Heart left ventricle (tissue), 16 donors: Measurements from ENCODE around the gene TMEM203. TPM values are rescaled to one million over a fixed set of nuclear protein-coding genes. Genes with fewer than 3 reads are reported as not detected.

Source experiments
- ATAC-seq, 4 donors: fragments of 200-7000 bp; cut with Tn5 transposase; one replicate each; pipeline ENCODE4 v1.9.1; 2020 to 2022; ENCODE audit warnings: moderate library complexity in 4 of 4, mild to moderate bottlenecking in 3 of 4, moderate number of reproducible peaks in 1 of 4
- DNase-seq, 5 donors: peaks; one replicate each; pipeline ENCODE4 v3.0.0-alpha.2; 2020
- H3K27ac ChIP-seq, 12 donors: fragments of 200-600 bp; sonication (generic) in 4 of 12; one replicate each; pipeline versions ENCODE4 v1.5.0 to v1.8.0; 2016 to 2022; ENCODE audit warnings: mild to moderate bottlenecking in 2 of 12
- H3K27me3 ChIP-seq, 9 donors: fragments of 200-600 bp; sonication (generic) in 2 of 9; one replicate each; pipeline versions ENCODE4 v1.5.1 to v1.8.0; 2016 to 2022; ENCODE audit warnings: mild to moderate bottlenecking in 3 of 9
- H3K36me3 ChIP-seq, 9 donors: fragments of 200-600 bp; sonication (generic) in 2 of 9; one replicate each; pipeline versions ENCODE4 v1.5.0 to v1.8.0; 2018 to 2022; ENCODE audit warnings: mild to moderate bottlenecking in 2 of 9
- H3K4me1 ChIP-seq, 12 donors: fragments of 200-600 bp; sonication (generic) in 4 of 12; one replicate each; pipeline versions ENCODE4 v1.5.0 to v1.8.0; 2016 to 2022; ENCODE audit warnings: mild to moderate bottlenecking in 3 of 12
- H3K4me3 ChIP-seq, 12 donors: fragments of 200-600 bp; sonication (generic) in 4 of 12; one replicate each; pipeline versions ENCODE4 v1.5.0 to v1.8.0; 2017 to 2022; ENCODE audit warnings: mild to moderate bottlenecking in 9 of 12, moderate library complexity in 4 of 12
- H3K9me3 ChIP-seq, 12 donors: fragments of 200-600 bp; sonication (generic) in 4 of 12; one replicate each; pipeline versions ENCODE4 v1.5.0 to v1.8.0; 2016 to 2022; ENCODE audit warnings: mild to moderate bottlenecking in 1 of 12
- CTCF ChIP-seq, 12 donors: fragments of 200-600 bp; sonication (generic) in 4 of 12; IDR thresholded peaks; one replicate each; pipeline versions ENCODE4 v1.5.0 to v1.8.0; 2018 to 2022; ENCODE audit warnings: antibody characterized with exemption in 12 of 12, mild to moderate bottlenecking in 5 of 12
- POLR2A ChIP-seq, 2 donors: fragments of 450-650 bp; IDR thresholded peaks; one replicate each; pipeline ENCODE4 v1.6.1; 2017; ENCODE audit warnings: antibody characterized with exemption in 2 of 2, mild to moderate bottlenecking in 2 of 2, moderate library complexity in 2 of 2
- WGBS, 4 donors: extraction: QIAGEN DNeasy Blood & Tissue Kit in 2 of 4; methylation state at CpG; one replicate each; pipeline versions ENCODE4 v1.1.5 to v1.1.7; 2013 to 2018; 5-methylcytosine and 5-hydroxymethylcytosine counted together
- intact Hi-C, 10 donors: fragments of 100-400 bp; cut with DNase I; formaldehyde crosslinking; loops; one replicate each; pipeline versions ENCODE4 v1.11.1 to v1.14.2; 2022
- polyA plus RNA-seq, 2 donors: library from polyadenylated mRNA; stranded (reverse); fragments of 200-250 nt; gene quantifications; one replicate each; pipeline ENCODE4 v1.2.3, GENCODE V29; 2013
- total RNA-seq, 9 donors: library from RNA; depleted of rRNA in 2 of 9; stranded (reverse); fragments of >200 nt in 2 of 9; fragmentation: NEBNext Ultra II Directional in 3 of 9; extraction: Animal tissue kit (Norgen Biotek cat#: 25700) in 3 of 9; gene quantifications; one replicate each; pipeline versions ENCODE4 v1.1.0 to v1.2.4, GENCODE V29; 2016 to 2023
- donor health status: ischemic (EF 13 %, LVEDD 7.1; RV severe dilation, severe dysfunction).
- donor health status: healthy with polysubstance abuse.
- donor health status: DM: no; HTN: yes; CAD: no.
- donor health status: DM: no; HTN: no; CAD: no.
- donor health status: ischemic (EF 25% LVEDD 6.9; RV normal size, moderate dysfunction).
- donor health status: ischemic (EF 25% LVEDD 5.7; RV mildly dilated, moderate dysfunction).
- donor health status: healthy.
- donor health status: DM: yes; HTN: yes; CAD: no.
- donor health status: ischemic (EF 35%, LVEDD 5.7; RV mildly dilated, moderate dysfunction).
- donor health status: nonischemic (EF 11% LVEDD 7.7; RV severe dilation, severe dysfunction).
- donor health status: DM: yes; HTN: yes; CAD: no.
- donor health status: PGD.
- donor health status: ischemic (EF 29% LVEDD 5.4; RV normal size, mild dysfunction).
- donor health status: nonischemic (EF 23%, LVEDD 6.1; RV moderate dilation, normal function).

Gene TMEM203
- total and polyA plus RNA-seq, 11 donors: 30.8 to 52.0 (median 42.1) TPM

GRCh38 chr9:137189297-137190295 lies 15.9 kb downstream of the TMEM203 start:
- Histone ChIP-seq H3K4me1 (peaks cover 18 to 84% (median 48%) of the 10 kb centered on the region in 12 donors), H3K36me3 (peaks cover 0 to 57% (median 33%) of the 10 kb centered on the region in 9 donors), H3K27ac (peak overlapping the region; percentile 92 to 99 (median 99)), H3K4me3 (peak overlapping the region; percentile 68 to 100 (median 90)), H3K9me3 (no peaks in the 10 kb centered on the region), H3K27me3 (no peaks in the 10 kb centered on the region)
- TF ChIP-seq POLR2A (IDR thresholded peaks at IDR 0.05) (no peak), CTCF (IDR thresholded peaks at IDR 0.05) (no peak)
- 16 to 35% (median 24%) methylated on average over 17 to 23 of the region's 23 CpGs for WGBS, 4 donors
- ATAC-seq: peak in 1 of 4 donors; percentile 6
- no peak for DNase-seq
- intact Hi-C loops: loop anchor here (5.0 to 10.0 kb wide), 5 partner anchors 33 to 75 kb away; partner anchors contain the start of genes CYSRT1 (in 5 of the 10), RNF224 (in 5 of the 10), RNF208 (in 2 of the 10) and DPP7 (in 1 of the 10)

- no peaks in the 10 kb centered on the region for H3K9me3 ChIP-seq
- peak within 1 kb of the TSS; percentile 92 to 99 (median 99) for H3K27ac ChIP-seq
- TF ChIP-seq POLR2A (IDR thresholded peaks at IDR 0.05) (peak in 1 of 2 donors; percentile 95), CTCF (IDR thresholded peaks at IDR 0.05) (peak in 9 of 12 donors; percentile 16 to 42 (median 29))
- H3K27me3 ChIP-seq: no peaks in the 10 kb centered on the region
- 0 to 1% (median 0%) methylated on average over 40 to 98 of the region's 98 CpGs for WGBS, 4 donors
- H3K4me3 ChIP-seq: peak within 1 kb of the TSS; percentile 68 to 100 (median 90)
- ATAC-seq (peak; percentile 72 to 91 (median 90)), DNase-seq (peak; percentile 91 to 97 (median 93))
- intact Hi-C loops: loop anchor here (1.0 to 10.0 kb wide), 7 partner anchors 12 to 74 kb away; partner anchors contain the start of genes CYSRT1 (in 4 of the 10), RNF224 (in 4 of the 10), RNF208 (in 2 of the 10) and DPP7 (in 1 of the 10)
- H3K4me1 ChIP-seq: peaks cover 18 to 75% (median 42%) of the 10 kb centered on the region in 12 donors
- H3K36me3 ChIP-seq: peaks cover 0 to 60% (median 36%) of the 10 kb centered on the region in 9 donors
These were observed 16.8 kb downstream of the TMEM203 start, which contains the start of the genes ANAPC2 and SSNA1 for GRCh38 chr9:137188490-137189296. Gene ANAPC2 (minus strand): TSS chr9:137188560. CDS start chr9:137188532, 28 bp downstream. Gene SSNA1 (plus strand): TSS chr9:137188676. CDS start chr9:137188727, 51 bp downstream.

GRCh38 chr9:137188086-137188489 lies 17.4 kb downstream of the TMEM203 start:
- TF ChIP-seq POLR2A (IDR thresholded peaks at IDR 0.05) (no peak), CTCF (IDR thresholded peaks at IDR 0.05) (no peak)
- H3K4me3 ChIP-seq: peak overlapping the region; percentile 68 to 100 (median 90)
- no peaks in the 10 kb centered on the region for H3K27me3 ChIP-seq
- ATAC-seq: peak in 1 of 4 donors; percentile 18
- intact Hi-C loops: loop anchor here (1.0 to 10.0 kb wide), 7 partner anchors 12 to 73 kb away; partner anchors contain the start of genes CYSRT1 (in 4 of the 10), RNF224 (in 4 of the 10), RNF208 (in 2 of the 10) and DPP7 (in 1 of the 10)
- DNase-seq: no peak
- no peaks in the 10 kb centered on the region for H3K9me3 ChIP-seq
- H3K27ac ChIP-seq: peak overlapping the region; percentile 92 to 99 (median 99)
- H3K4me1 ChIP-seq: peaks cover 18 to 69% (median 41%) of the 10 kb centered on the region in 12 donors
- peaks cover 0 to 66% (median 43%) of the 10 kb centered on the region in 9 donors for H3K36me3 ChIP-seq
- WGBS, 4 donors: 0 to 2% (median 1%) methylated on average over 15 to 31 of the region's 31 CpGs
